GM12878 (cell line): ENCODE measurements around the gene MRPL49. TPM values are rescaled to one million over a fixed set of nuclear protein-coding genes. Genes with fewer than 3 reads are reported as not detected.
A peak's percentile ranks its signal among the peaks of the same experiment; 100 is the strongest.

Source experiments
- ATAC-seq: fragments of 200-7000 bp; cut with Tn5 transposase; 3 replicates; pipeline ENCODE4 v1.9.1; 2020; ENCODE audit warnings: mild to moderate bottlenecking, moderate library complexity
- BruUV-seq: library from RNA; stranded (reverse); fragments of 400-500 nt; replicated peaks from 2 replicates; lab custom pipeline; 2021; lab: Mats Ljungman, UMichigan
- CTCF ChIA-PET: fragments of 300-600 bp; sonication (Branson Sonifier 250); formaldehyde crosslinking; extraction: SDS; loops from one replicate; lab custom pipeline; 2021; ENCODE audit warnings: inconsistent platforms; lab: Yijun Ruan, JAX
- POLR2A ChIA-PET: fragments of 350-600 bp; formaldehyde crosslinking; extraction: SDS; loops from one replicate; lab custom pipeline; 2021; ENCODE audit warnings: inconsistent platforms; lab: Charles Lee
- RAD21 ChIA-PET: fragments of 300-600 bp; sonication (Branson Sonifier 250); formaldehyde crosslinking; loops from one replicate; lab custom pipeline; 2023; ENCODE audit warnings: antibody characterized with exemption; ENCODE audit not compliant: unreplicated experiment; lab: Charles Lee
- SMC1A ChIA-PET: fragments of 300-600 bp; sonication (Branson Sonifier 250); formaldehyde crosslinking; loops from one replicate; lab custom pipeline; 2023; ENCODE audit not compliant: unreplicated experiment, uncharacterized antibody; lab: Charles Lee
- DNase-seq: peaks from one replicate; pipeline ENCODE4 v3.0.0-alpha.2; 2011; ENCODE audit warnings: low read depth, low spot score
- FAIRE-seq: peaks from 3 replicates; lab custom pipeline; 2011; peaks lifted over from hg19 to GRCh38; lab: Jason Lieb, UNC
- H2AFZ ChIP-seq: 2 replicates; pipeline ENCODE4 v1.6.0; 2011; ENCODE audit warnings: low read depth, low read length, control low read depth; ENCODE audit not compliant: control insufficient read depth
- H3K27ac ChIP-seq: 2 replicates; pipeline ENCODE4 v1.5.1; 2011; ENCODE audit warnings: control low read depth; ENCODE audit not compliant: control insufficient read depth, insufficient read depth
- H3K27me3 ChIP-seq, 2 experiments: replicated peaks in 1 of 2; 2 replicates each; pipeline versions ENCODE4 v1.6.0 to v1.6.1; 2011; ENCODE audit warnings: low read length in 1 of 2; ENCODE audit not compliant: control insufficient read depth in 2 of 2, insufficient read depth in 2 of 2
- H3K36me3 ChIP-seq, 2 experiments: 2 replicates each; pipeline ENCODE4 v1.5.1; 2011; ENCODE audit warnings: low read length in 1 of 2; ENCODE audit not compliant: control insufficient read depth in 2 of 2, insufficient read depth in 2 of 2
- H3K4me1 ChIP-seq: 2 replicates; pipeline ENCODE4 v1.6.1; 2011; ENCODE audit warnings: mild to moderate bottlenecking, low read length, moderate library complexity, mixed read lengths; ENCODE audit not compliant: control insufficient read depth, insufficient read depth
- H3K4me2 ChIP-seq: 2 replicates; pipeline ENCODE4 v1.6.0; 2011; ENCODE audit warnings: control low read depth; ENCODE audit not compliant: control insufficient read depth, insufficient read depth
- H3K4me3 ChIP-seq: fragments of 200-600 bp; sonication (generic); 2 replicates; pipeline ENCODE4 v1.5.1; 2016
- H3K79me2 ChIP-seq: 2 replicates; pipeline ENCODE4 v1.6.0; 2011; ENCODE audit warnings: low read length; ENCODE audit not compliant: control insufficient read depth, insufficient read depth
- H3K9ac ChIP-seq: 2 replicates; pipeline ENCODE4 v1.8.0; 2011; ENCODE audit warnings: low read length, control low read depth, mixed read lengths; ENCODE audit not compliant: control insufficient read depth, insufficient read depth
- H3K9me3 ChIP-seq: replicated peaks from 3 replicates; pipeline ENCODE4 v1.5.1; 2011; ENCODE audit warnings: mild to moderate bottlenecking, low read length; ENCODE audit not compliant: control insufficient read depth, insufficient read depth
- H4K20me1 ChIP-seq: 2 replicates; pipeline ENCODE4 v1.6.0; 2011; ENCODE audit not compliant: control insufficient read depth, insufficient read depth
- CREM ChIP-seq: IDR thresholded peaks from 2 replicates; pipeline ENCODE4 v1.6.1; 2014; ENCODE audit warnings: antibody characterized with exemption, low read depth
- JUND ChIP-seq: IDR thresholded peaks from 2 replicates; pipeline ENCODE4 v1.6.1; 2012; ENCODE audit warnings: low read depth, mild to moderate bottlenecking, low read length, improper control_type of control experiment, moderate library complexity
- PML ChIP-seq: IDR thresholded peaks from 2 replicates; pipeline ENCODE4 v1.6.1; 2012; ENCODE audit warnings: low read length, inconsistent platforms
- POLR2A ChIP-seq: IDR thresholded peaks from 2 replicates; pipeline ENCODE4 v1.6.1; 2011; ENCODE audit warnings: low read depth, mild to moderate bottlenecking, low read length
- SMAD5 ChIP-seq: IDR thresholded peaks from 2 replicates; pipeline ENCODE4 v1.6.1; 2016; ENCODE audit warnings: antibody characterized with exemption, low read depth
- WGBS: methylation state at CpG from one replicate; pipeline ENCODE4 v1.1.6; 2016; ENCODE audit warnings: low lambda C conversion rate; ENCODE audit not compliant: insufficient replicate concordance, insufficient coverage; ENCODE audit errors: missing lambda C conversion rate; 5-methylcytosine and 5-hydroxymethylcytosine counted together
- in situ Hi-C: fragments of 300-500 bp; cut with MboI; formaldehyde crosslinking; loops from 9 replicates; pipeline ENCODE4 v1.14.3; 2018; ENCODE audit warnings: mixed read lengths
- intact Hi-C: fragments of 100-400 bp; cut with micrococcal nuclease; formaldehyde crosslinking; loops from one replicate; pipeline ENCODE4 v1.14.2; 2022; ENCODE audit not compliant: unreplicated experiment
- polyA plus RNA-seq, 11 experiments: library from polyadenylated mRNA; depleted of rRNA in 4 of 11; unstranded in 6 of 11; stranded (reverse) in 5 of 11; fragments of >200 nt; fragmentation: Nextera tagmentation in 4 of 11; fragmentation: Illumina TruSeq in 1 of 11; extraction: Ambion mirVana in 4 of 11; extraction: Trizol in 1 of 11; gene quantifications; 1 replicate in 1 of 11; 2 replicates in 10 of 11; pipeline versions ENCODE4 v1.2.1 to v1.2.3, GENCODE V29; 2011 to 2016; ENCODE audit warnings: inconsistent platforms in 2 of 11, missing spikeins in 2 of 11, low read depth in 1 of 11
- total RNA-seq, 4 experiments: library from RNA; depleted of rRNA in 3 of 4; stranded (reverse); fragments of >200 nt in 3 of 4; fragmentation: Illumina TruSeq in 1 of 4; extraction: Trizol in 1 of 4; gene quantifications; 2 replicates each; pipeline versions ENCODE4 v1.2.1 to v1.2.3, GENCODE V29; 2013 to 2021

Gene MRPL49
- total and polyA plus RNA-seq, 10 of the 15 experiments (the other 5 are each of a cell fraction or from before 2014, with no cell fraction given): 42.0 to 116 (median 71.7) TPM

- Histone ChIP-seq H3K4me3 (no peak overlapping the region), H4K20me1 (0 out of 2 replicates have a peak, but pooled peaks cover 4% of the 10 kb centered on the region), H3K27me3 (no peaks in the 10 kb centered on the region), H3K27ac (no peak overlapping the region), H2AFZ (no peak overlapping the region), H3K9ac (no peak overlapping the region), H3K4me1 (peaks cover 21% of the 10 kb centered on the region), H3K9me3 (no peaks in the 10 kb centered on the region), H3K79me2 (peaks cover 29% of the 10 kb centered on the region), H3K36me3 (peaks cover 38 to 42% of the 10 kb centered on the region in 2 experiments), H3K4me2 (no peak overlapping the region)
- in situ Hi-C loops: no loop called here
- ATAC-seq (no peak), DNase-seq (no peak), FAIRE-seq (no peak)
- ChIA-PET SMC1A (no interaction called here), POLR2A (interaction anchor here (0.5 kb wide), 1 partner anchor 10 kb away, joined by 3 read pairs; no protein-coding TSS in a partner anchor), RAD21 (no interaction called here), CTCF (interaction anchor here (0.8 to 2.7 kb wide), 2 partner anchors 10 to 187 kb away, joined by 3 to 7 read pairs; partner anchors contain the start of genes CDC42EP2 and ZNHIT2)
- BruUV-seq: no TSS peak
- TF ChIP-seq JUND (no peak), POLR2A (peak; percentile 17; the same call in 1 of the 2 replicates)
- intact Hi-C loops: no loop called here
- 89% methylated on average over 12 of the region's 12 CpGs for WGBS
Measured at GRCh38 chr11:65127473-65128181, 5.5 kb downstream of the MRPL49 start.

DNA sequence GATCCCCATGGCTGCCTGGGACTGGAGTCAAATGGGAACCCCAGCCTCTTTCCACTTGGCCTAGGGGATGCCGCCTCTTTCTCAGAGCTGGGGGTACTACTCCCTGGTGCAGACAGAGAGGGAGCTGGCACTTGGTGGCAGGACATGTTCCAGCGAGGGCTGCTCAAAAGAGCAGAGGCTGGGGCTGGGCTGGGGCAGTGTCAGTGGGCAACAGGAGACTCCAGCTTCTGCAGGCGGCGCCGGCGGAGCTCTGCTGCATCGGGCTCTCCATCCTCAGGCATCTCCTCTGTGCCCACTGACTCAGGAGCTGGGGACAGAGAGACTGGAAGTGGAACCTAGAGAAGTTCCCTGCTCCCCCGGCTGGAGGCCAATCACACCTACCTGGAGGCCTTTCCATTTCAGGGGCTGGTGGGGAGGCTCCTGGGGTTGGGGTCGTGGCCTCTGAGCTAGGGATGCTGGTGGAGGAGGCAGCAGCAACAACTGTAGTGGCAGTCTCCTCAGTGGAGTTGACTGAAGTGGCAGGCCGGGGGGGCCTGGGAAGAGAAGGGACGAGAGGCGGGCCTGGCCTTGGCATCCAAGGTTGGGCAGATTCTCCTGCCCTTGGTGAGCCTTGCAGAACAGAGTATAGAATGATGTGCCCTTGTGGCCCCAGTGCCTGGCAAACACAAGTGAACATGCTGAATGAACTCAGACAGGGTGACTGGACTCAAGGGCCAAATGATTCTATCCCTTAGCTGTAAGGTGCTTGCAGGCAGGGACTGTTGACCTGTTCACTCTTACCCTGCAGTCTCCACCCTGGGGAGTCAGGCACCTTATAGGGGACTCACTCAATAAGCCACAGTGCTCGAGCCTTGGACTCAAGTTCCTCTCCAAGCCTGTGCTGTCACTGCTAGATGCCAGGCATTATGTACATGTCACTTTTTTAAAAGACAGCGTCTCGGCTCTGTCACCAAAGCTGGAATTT, 6.3 kb downstream of the MRPL49 start:
- no peak overlapping the region for H2AFZ ChIP-seq
- ChIA-PET RAD21 (interaction anchor here (1.7 kb wide), 1 partner anchor 11 kb away, joined by 5 read pairs; the partner anchor contains the start of gene ZNHIT2), CTCF (interaction anchor here (1.2 to 2.7 kb wide), 2 partner anchors 11 to 16 kb away, joined by 5 to 7 read pairs; partner anchors contain the start of genes TM7SF2 and ZNHIT2), POLR2A (interaction anchor here (0.5 to 1.2 kb wide), 4 partner anchors 7 to 78 kb away, joined by 3 read pairs; no protein-coding TSS in a partner anchor), SMC1A (no interaction called here)
- 74% methylated on average over 15 of the region's 15 CpGs for WGBS
- peaks cover 38 to 42% of the 10 kb centered on the region in 2 experiments for H3K36me3 ChIP-seq
- in situ Hi-C loops (no loop called here), intact Hi-C loops (no loop called here)
- FAIRE-seq (no peak), ATAC-seq (no peak), DNase-seq (no peak)
- H3K4me3 ChIP-seq: no peak overlapping the region
- no TSS peak for BruUV-seq
- no peak for TF ChIP-seq CREM
- peak; percentile 13; the same call in 1 of the 2 replicates for TF ChIP-seq POLR2A
- no peak for TF ChIP-seq PML
- TF ChIP-seq SMAD5: 0 out of 2 replicates have a peak, but pooled peaks have one; percentile 49
- no peak overlapping the region for H3K9ac ChIP-seq
- H4K20me1 ChIP-seq: 0 out of 2 replicates have a peak, but pooled peaks cover 4% of the 10 kb centered on the region
- H3K27ac ChIP-seq: no peak overlapping the region
- H3K4me1 ChIP-seq: peaks cover 18% of the 10 kb centered on the region
- H3K9me3 ChIP-seq: no peaks in the 10 kb centered on the region
- H3K79me2 ChIP-seq: peaks cover 31% of the 10 kb centered on the region
- H3K27me3 ChIP-seq: no peaks in the 10 kb centered on the region
- H3K4me2 ChIP-seq: no peak overlapping the region
